CD4-positive, alpha-beta T cell (primary cell): ENCODE results near the gene NFATC1. TPM values are rescaled to one million over a fixed set of nuclear protein-coding genes. Genes with fewer than 3 reads are reported as not detected.
A peak's percentile ranks its signal among the peaks of the same experiment; 100 is the strongest.

ENCODE experiments used
- ATAC-seq: fragments of 200-7000 bp; cut with Tn5 transposase; one replicate; pipeline ENCODE4 v1.10.0; 2022; ENCODE audit warnings: mild to moderate bottlenecking; ENCODE audit not compliant: poor library complexity
- CTCF ChIA-PET: fragments of 350-600 bp; sonication (Branson Sonifier 250); formaldehyde crosslinking; loops from one replicate; lab custom pipeline; 2021; ENCODE audit warnings: antibody characterized with exemption, inconsistent platforms; lab: Charles Lee
- POLR2A ChIA-PET: fragments of 350-600 bp; sonication (Branson Sonifier 250); formaldehyde crosslinking; loops from one replicate; lab custom pipeline; 2021; ENCODE audit warnings: antibody characterized with exemption, inconsistent platforms; lab: Charles Lee
- DNase-seq, 14 experiments: peaks; one replicate each; pipeline ENCODE4 v3.0.0-alpha.2; 2013 to 2020; ENCODE audit warnings: mixed read lengths in 2 of 14
- H3K27ac ChIP-seq, 2 donors: one replicate each; pipeline versions ENCODE4 v1.5.1 to v1.7.0; 2013; ENCODE audit warnings: low read length in 2 of 2, low read depth in 1 of 2, mild to moderate bottlenecking in 1 of 2
- H3K27me3 ChIP-seq, 2 experiments: 1 replicate in 1 of 2; 2 replicates in 1 of 2; pipeline versions ENCODE4 v1.6.1 to v1.7.0; 2013; ENCODE audit warnings: low read length in 2 of 2, control low read depth in 1 of 2, mild to moderate bottlenecking in 1 of 2, moderate library complexity in 1 of 2; ENCODE audit not compliant: insufficient read depth in 2 of 2, control insufficient read depth in 1 of 2
- H3K36me3 ChIP-seq: one replicate; pipeline ENCODE4 v1.6.1; 2013; ENCODE audit warnings: low read length, control low read depth; ENCODE audit not compliant: insufficient read depth
- H3K4me1 ChIP-seq: one replicate; pipeline ENCODE4 v1.6.1; 2013; ENCODE audit warnings: low read length, control low read depth; ENCODE audit not compliant: insufficient read depth
- H3K4me3 ChIP-seq: one replicate; pipeline ENCODE4 v1.5.1; 2013; ENCODE audit warnings: mild to moderate bottlenecking, low read length, moderate library complexity
- H3K9me3 ChIP-seq, 2 experiments: 1 replicate in 1 of 2; 2 replicates in 1 of 2; pipeline versions ENCODE4 v1.6.1 to v1.7.0; 2013; ENCODE audit warnings: low read length in 2 of 2, mild to moderate bottlenecking in 2 of 2, control low read depth in 1 of 2, moderate library complexity in 1 of 2; ENCODE audit not compliant: control insufficient read depth in 1 of 2, insufficient read depth in 1 of 2
- H3K27ac Mint-ChIP-seq: one replicate; pipeline ENCODE4 v1.8.0; 2020; ENCODE audit warnings: mixed read lengths
- H3K27me3 Mint-ChIP-seq: one replicate; pipeline ENCODE4 v1.8.0; 2021; ENCODE audit warnings: mixed read lengths
- H3K36me3 Mint-ChIP-seq: one replicate; pipeline ENCODE4 v1.8.0; 2021; ENCODE audit warnings: low read depth, mixed read lengths
- H3K4me1 Mint-ChIP-seq: one replicate; pipeline ENCODE4 v1.8.0; 2021; ENCODE audit warnings: low read depth, mixed read lengths
- H3K4me3 Mint-ChIP-seq: one replicate; pipeline ENCODE4 v1.8.0; 2020; ENCODE audit warnings: mild to moderate bottlenecking, mixed read lengths
- H3K9me3 Mint-ChIP-seq: one replicate; pipeline ENCODE4 v1.8.0; 2020; ENCODE audit warnings: mixed read lengths
- intact Hi-C, 2 experiments: fragments of 100-400 bp; cut with DNase I in 1 of 2; cut with micrococcal nuclease in 1 of 2; formaldehyde crosslinking; loops; one replicate each; pipeline versions ENCODE4 v1.15.1 to v1.9.0; 2023 to 2025; cut with DNase I, micrococcal nuclease
- total RNA-seq, 174 experiments: library from RNA in 2 of 174; stranded (reverse) in 2 of 174; gene quantifications; one replicate each; pipeline ENCODE4 v1.2.3 and lab custom pipeline; 2021 to 2026
- TF ChIP-seq, protein P1 (sequence below): fragments of 200-600 bp; IDR thresholded peaks from one replicate; pipeline ENCODE4 v1.8.0; 2022; ENCODE audit warnings: antibody characterized with exemption, mild to moderate bottlenecking

NFATC1 gene
- total RNA-seq, 2 experiments from 2014 or later: 107 to 113 TPM

GRCh38 chr18:79367480-79367879, 28.2 kb upstream of the NFATC1 start:
- POLR2A ChIA-PET: no interaction called here

GRCh38 chr18:79367989-79368388, 27.7 kb upstream of the NFATC1 start:
- TF ChIP-seq, protein P1, sequence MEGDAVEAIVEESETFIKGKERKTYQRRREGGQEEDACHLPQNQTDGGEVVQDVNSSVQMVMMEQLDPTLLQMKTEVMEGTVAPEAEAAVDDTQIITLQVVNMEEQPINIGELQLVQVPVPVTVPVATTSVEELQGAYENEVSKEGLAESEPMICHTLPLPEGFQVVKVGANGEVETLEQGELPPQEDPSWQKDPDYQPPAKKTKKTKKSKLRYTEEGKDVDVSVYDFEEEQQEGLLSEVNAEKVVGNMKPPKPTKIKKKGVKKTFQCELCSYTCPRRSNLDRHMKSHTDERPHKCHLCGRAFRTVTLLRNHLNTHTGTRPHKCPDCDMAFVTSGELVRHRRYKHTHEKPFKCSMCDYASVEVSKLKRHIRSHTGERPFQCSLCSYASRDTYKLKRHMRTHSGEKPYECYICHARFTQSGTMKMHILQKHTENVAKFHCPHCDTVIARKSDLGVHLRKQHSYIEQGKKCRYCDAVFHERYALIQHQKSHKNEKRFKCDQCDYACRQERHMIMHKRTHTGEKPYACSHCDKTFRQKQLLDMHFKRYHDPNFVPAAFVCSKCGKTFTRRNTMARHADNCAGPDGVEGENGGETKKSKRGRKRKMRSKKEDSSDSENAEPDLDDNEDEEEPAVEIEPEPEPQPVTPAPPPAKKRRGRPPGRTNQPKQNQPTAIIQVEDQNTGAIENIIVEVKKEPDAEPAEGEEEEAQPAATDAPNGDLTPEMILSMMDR: no peak
- H3K9me3 Mint-ChIP-seq: no peaks in the 10 kb centered on the region
- Histone ChIP-seq H3K36me3 (peaks cover 6% of the 10 kb centered on the region), H3K27ac (no peak overlapping the region), H3K4me3 (no peak overlapping the region), H3K4me1 (peaks cover 24% of the 10 kb centered on the region), H3K27me3 (no peaks in the 10 kb centered on the region), H3K9me3 (no peaks in the 10 kb centered on the region)
- H3K4me1 Mint-ChIP-seq: peaks cover 32% of the 10 kb centered on the region
- intact Hi-C loops: no loop called here
- H3K27me3 Mint-ChIP-seq: no peaks in the 10 kb centered on the region
- H3K27ac Mint-ChIP-seq: no peak overlapping the region
- H3K4me3 Mint-ChIP-seq: no peak overlapping the region
- DNase-seq: no peak
- ChIA-PET POLR2A (no interaction called here), CTCF (no interaction called here)
- H3K36me3 Mint-ChIP-seq: peaks cover 40% of the 10 kb centered on the region
- no peak for ATAC-seq

More at GRCh38 chr18:79367480-79367879, 28.2 kb upstream of the NFATC1 start:
- no peak overlapping the region for H3K27ac Mint-ChIP-seq
- H3K9me3 Mint-ChIP-seq: no peaks in the 10 kb centered on the region
- Histone ChIP-seq H3K36me3 (peaks cover 8% of the 10 kb centered on the region), H3K27ac (no peak overlapping the region), H3K9me3 (no peaks in the 10 kb centered on the region), H3K4me1 (peaks cover 24% of the 10 kb centered on the region), H3K27me3 (no peaks in the 10 kb centered on the region), H3K4me3 (no peak overlapping the region)
- peaks cover 32% of the 10 kb centered on the region for H3K4me1 Mint-ChIP-seq
- TF ChIP-seq, protein P1: no peak
- no peaks in the 10 kb centered on the region for H3K27me3 Mint-ChIP-seq
- DNase-seq (no peak), ATAC-seq (no peak)
- peaks cover 40% of the 10 kb centered on the region for H3K36me3 Mint-ChIP-seq
- H3K4me3 Mint-ChIP-seq: peak overlapping the region; percentile 25
- intact Hi-C loops: no loop called here
- CTCF ChIA-PET: no interaction called here

GRCh38 chr18:79368681-79369080, 27.0 kb upstream of the NFATC1 start:
- ChIA-PET CTCF (interaction anchor here (0.7 kb wide), 1 partner anchor 9 kb away, joined by 3 read pairs; no protein-coding TSS in a partner anchor), POLR2A (no interaction called here)

More at GRCh38 chr18:79368681-79369080, 27.0 kb upstream of the NFATC1 start:
- H3K9me3 ChIP-seq: no peaks in the 10 kb centered on the region
- Mint-ChIP-seq H3K9me3 (no peaks in the 10 kb centered on the region), H3K27me3 (no peaks in the 10 kb centered on the region), H3K4me3 (no peak overlapping the region), H3K27ac (peak overlapping the region; percentile 63), H3K36me3 (peaks cover 37% of the 10 kb centered on the region), H3K4me1 (peaks cover 32% of the 10 kb centered on the region)
- TF ChIP-seq, protein P1: no peak
- H3K27ac ChIP-seq: no peak overlapping the region
- ATAC-seq (peak; percentile 86), DNase-seq (peak in 4 of 14 experiments; percentile 12 to 44 (median 30))
- H3K36me3 ChIP-seq: peaks cover 6% of the 10 kb centered on the region
- no peak overlapping the region for H3K4me3 ChIP-seq
- H3K4me1 ChIP-seq: peaks cover 24% of the 10 kb centered on the region
- H3K27me3 ChIP-seq: no peaks in the 10 kb centered on the region
- intact Hi-C loops: no loop called here
